ENCODE results near the gene NRG4. TPM values are rescaled to one million over a fixed set of nuclear protein-coding genes. Genes with fewer than 3 reads are reported as not detected.
A peak's percentile ranks its signal among the peaks of the same experiment; 100 is the strongest.
"Not testable (repeated sequence)": the region's sequence is repeated elsewhere in the genome, so short reads cannot be mapped to it uniquely, and the experiment has no call there.

Gene NRG4
- polyA plus RNA-seq (ENCODE audit: insufficient read length in 4 of 4), result 1 to 10 TPM; 3.1 to 8.8 (median 5.2) TPM

GRCh38 chr15:76011627-76012551 lies at the start of gene NRG4:
TSS of gene NRG4 (minus strand) at chr15:76012424. CDS start at chr15:76011230, 1,194 bp downstream.
- DNase-seq (ENCODE audit: low read depth in 4 of 4, low spot score in 2 of 4), result no peak

- no peak for DNase-seq (ENCODE audit: low read depth in 4 of 4, low spot score in 2 of 4)
These were observed 49.5 kb upstream of the NRG4 start for GRCh38 chr15:76061700-76062099.

GRCh38 chr15:76060118-76060989 lies 48.1 kb upstream of the NRG4 start:
- peak in 1 of 4 donors; percentile 13 for DNase-seq (ENCODE audit: low read depth in 4 of 4, low spot score in 2 of 4)

- peak in 2 of 4 donors; percentile 47 to 50 for DNase-seq (ENCODE audit: low read depth in 4 of 4, low spot score in 2 of 4)
These were observed 47.3 kb upstream of the NRG4 start, which contains the start of gene TMEM266 for GRCh38 chr15:76059320-76060117. TSS of gene TMEM266 (plus strand) at chr15:76059985. CDS start at chr15:76134264, 74,279 bp downstream.

GRCh38 chr15:76058714-76059319 lies 46.6 kb upstream of the NRG4 start:
- DNase-seq (ENCODE audit: low read depth in 4 of 4, low spot score in 2 of 4), result no peak

GRCh38 chr15:76057332-76058000 lies 45.2 kb upstream of the NRG4 start:
- peak in 2 of 4 donors; percentile 32 to 52 for DNase-seq (ENCODE audit: low read depth in 4 of 4, low spot score in 2 of 4)

- no peak for DNase-seq (ENCODE audit: low read depth in 4 of 4, low spot score in 2 of 4)
These were observed 44.7 kb upstream of the NRG4 start for GRCh38 chr15:76056931-76057330.

- not testable (repeated sequence) for DNase-seq (ENCODE audit: low read depth in 4 of 4, low spot score in 2 of 4)
These were observed 42.0 kb upstream of the NRG4 start for GRCh38 chr15:76054201-76054600.

- DNase-seq (ENCODE audit: low read depth in 4 of 4, low spot score in 2 of 4), result no peak
These were observed 26.3 kb upstream of the NRG4 start for GRCh38 chr15:76038512-76038911.

GRCh38 chr15:76035593-76035992 lies 23.4 kb upstream of the NRG4 start:
- DNase-seq (ENCODE audit: low read depth in 4 of 4, low spot score in 2 of 4), result no peak

- no peak for DNase-seq (ENCODE audit: low read depth in 4 of 4, low spot score in 2 of 4)
These were observed 21.9 kb upstream of the NRG4 start for GRCh38 chr15:76034111-76034510.

GRCh38 chr15:76033438-76033837 lies 21.2 kb upstream of the NRG4 start:
- DNase-seq (ENCODE audit: low read depth in 4 of 4, low spot score in 2 of 4), result no peak

- no peak for DNase-seq (ENCODE audit: low read depth in 4 of 4, low spot score in 2 of 4)
These were observed 19.8 kb upstream of the NRG4 start for GRCh38 chr15:76032046-76032445.

- DNase-seq (ENCODE audit: low read depth in 4 of 4, low spot score in 2 of 4), result no peak
These were observed 12.0 kb upstream of the NRG4 start for GRCh38 chr15:76024021-76024768.

GRCh38 chr15:76013470-76013869 lies 1.2 kb upstream of the NRG4 start:
- not testable (repeated sequence) for DNase-seq (ENCODE audit: low read depth in 4 of 4, low spot score in 2 of 4)

GRCh38 chr15:76010613-76011012 lies 1.6 kb downstream of the NRG4 start:
- DNase-seq (ENCODE audit: low read depth in 4 of 4, low spot score in 2 of 4), result no peak

- no peak for DNase-seq (ENCODE audit: low read depth in 4 of 4, low spot score in 2 of 4)
These were observed 6.0 kb downstream of the NRG4 start for GRCh38 chr15:76006136-76006778.

GRCh38 chr15:76003364-76003763 lies 8.9 kb downstream of the NRG4 start:
- DNase-seq (ENCODE audit: low read depth in 4 of 4, low spot score in 2 of 4), result no peak
